Stimulated activated CD8-positive, alpha-beta memory T cell treated with anti-CD3 and anti-CD28 coated beads, Interleukin-15, amount 100 ng/mL, for 48 hours (primary cell): Measurements from ENCODE around the gene MFSD12.
"Not testable (repeated sequence)": the region's sequence is repeated elsewhere in the genome, so short reads cannot be mapped to it uniquely, and the experiment has no call there.

Source experiments
- DNase-seq, 2 donors: peaks; one replicate each; pipeline ENCODE4 v3.0.0-alpha.2; 2020; ENCODE audit warnings: low read depth in 2 of 2

Gene MFSD12

DNA sequence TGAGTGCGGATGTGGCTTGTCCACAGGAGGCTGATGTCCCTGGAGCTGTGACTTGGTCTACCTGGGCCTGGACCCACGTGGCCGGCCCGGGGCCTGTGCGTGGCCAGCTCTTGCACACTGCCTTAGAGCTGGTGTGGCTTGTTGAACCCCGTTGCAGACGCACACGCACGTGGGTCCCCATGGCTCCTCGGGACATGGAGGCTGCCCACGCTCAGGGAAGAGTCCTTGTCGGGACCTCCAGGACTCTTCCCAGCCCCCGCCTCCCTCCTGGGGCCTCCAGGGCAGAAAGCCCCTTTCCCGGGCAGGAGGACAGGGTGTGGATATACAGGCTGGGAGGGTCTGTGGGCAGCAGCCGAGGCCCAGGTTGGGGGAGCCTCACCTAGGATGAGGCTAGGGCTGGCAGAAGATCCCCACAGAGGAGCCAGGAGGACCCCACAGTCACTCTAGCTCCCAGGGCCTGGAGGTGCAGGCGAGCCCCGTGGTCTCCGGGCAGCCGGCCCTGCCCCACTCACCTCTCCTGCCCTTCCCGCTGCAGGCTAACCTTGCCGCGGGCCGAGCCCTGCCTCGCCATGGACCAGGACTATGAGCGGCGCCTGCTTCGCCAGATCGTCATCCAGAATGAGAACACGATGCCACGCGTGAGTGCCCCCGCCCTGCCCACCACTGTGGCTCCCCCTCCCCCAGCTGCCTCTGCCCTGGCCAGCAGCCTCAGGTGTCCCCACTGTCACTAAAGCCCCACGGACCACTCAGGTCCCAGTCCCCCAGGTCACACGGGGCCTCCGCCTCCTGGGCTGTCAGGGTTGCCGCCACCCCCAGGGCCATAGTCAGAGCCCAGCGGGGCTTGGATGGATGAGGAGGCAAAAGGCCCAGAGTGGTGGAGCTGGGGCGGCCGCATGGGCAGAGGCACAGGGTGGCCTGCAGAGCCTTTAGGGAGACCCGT lies 34.7 kb downstream of the MFSD12 start:
- no peak for DNase-seq

DNA sequence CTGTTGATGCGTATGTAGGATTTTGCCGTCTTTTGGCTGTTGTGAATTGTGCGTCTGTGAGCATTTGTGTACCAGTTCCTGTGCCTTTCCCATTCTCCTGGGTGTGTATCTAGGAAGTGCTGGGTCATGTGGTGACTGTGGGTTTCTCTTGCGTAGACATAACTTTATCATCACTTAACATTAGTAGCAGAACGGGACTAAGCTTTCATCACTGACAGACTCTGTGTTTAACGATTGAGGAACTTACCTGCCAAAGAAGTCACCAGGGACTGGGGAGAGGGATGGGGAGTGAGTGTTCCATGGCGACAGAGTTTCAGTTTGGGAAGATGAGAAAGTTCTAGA lies 36.3 kb downstream of the MFSD12 start:
- no peak for DNase-seq

- DNase-seq, result no peak
These were observed 37.0 kb downstream of the MFSD12 start for GRCh38 chr19:3520166-3521103.

GRCh38 chr19:3519126-3519525 lies 38.3 kb downstream of the MFSD12 start:
- DNase-seq, result no peak

DNA sequence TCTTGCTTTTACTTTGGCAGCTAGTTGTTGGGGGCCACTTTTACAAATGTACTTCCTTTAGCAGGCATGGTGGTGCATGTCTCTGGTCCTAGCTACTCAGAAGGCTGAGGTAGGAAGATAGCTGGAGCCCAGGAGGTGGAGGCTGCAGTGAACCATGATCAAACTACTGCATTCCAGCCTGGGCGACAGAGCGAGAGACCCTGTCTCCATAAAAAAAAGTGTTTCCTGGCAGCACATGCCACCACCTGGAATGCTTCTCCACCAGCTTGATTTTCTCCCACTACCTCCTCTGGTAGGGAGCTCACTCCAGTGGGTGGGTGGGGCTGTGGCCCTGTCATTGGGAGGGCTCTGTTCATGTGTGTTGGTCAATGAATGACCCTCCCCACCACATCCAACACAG lies 38.7 kb downstream of the MFSD12 start:
- DNase-seq, result no peak

DNA sequence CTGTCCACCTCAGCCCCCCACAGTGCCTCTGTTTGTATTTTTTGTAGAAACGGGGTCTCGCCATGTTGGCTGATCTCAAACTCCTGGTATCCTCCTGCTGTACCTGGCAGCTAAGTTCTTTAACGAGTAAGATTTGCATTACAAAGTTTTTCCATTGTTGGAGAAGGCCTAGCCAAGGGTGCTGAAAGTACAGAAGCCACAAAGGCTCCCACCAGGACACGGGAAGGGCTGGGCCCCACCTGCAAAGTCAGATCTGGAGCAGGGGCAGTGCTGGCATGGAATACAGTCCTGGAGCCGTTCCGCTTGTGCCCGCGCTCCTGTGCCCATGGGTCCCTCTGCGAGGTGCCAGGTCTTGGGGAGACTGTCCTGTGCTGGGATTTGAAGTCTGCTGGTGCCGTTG lies 39.1 kb downstream of the MFSD12 start:
- no peak for DNase-seq

GRCh38 chr19:3517638-3518037 lies 39.7 kb downstream of the MFSD12 start:
- no peak for DNase-seq

GRCh38 chr19:3516675-3517207 lies 40.6 kb downstream of the MFSD12 start:
- no peak for DNase-seq

DNA sequence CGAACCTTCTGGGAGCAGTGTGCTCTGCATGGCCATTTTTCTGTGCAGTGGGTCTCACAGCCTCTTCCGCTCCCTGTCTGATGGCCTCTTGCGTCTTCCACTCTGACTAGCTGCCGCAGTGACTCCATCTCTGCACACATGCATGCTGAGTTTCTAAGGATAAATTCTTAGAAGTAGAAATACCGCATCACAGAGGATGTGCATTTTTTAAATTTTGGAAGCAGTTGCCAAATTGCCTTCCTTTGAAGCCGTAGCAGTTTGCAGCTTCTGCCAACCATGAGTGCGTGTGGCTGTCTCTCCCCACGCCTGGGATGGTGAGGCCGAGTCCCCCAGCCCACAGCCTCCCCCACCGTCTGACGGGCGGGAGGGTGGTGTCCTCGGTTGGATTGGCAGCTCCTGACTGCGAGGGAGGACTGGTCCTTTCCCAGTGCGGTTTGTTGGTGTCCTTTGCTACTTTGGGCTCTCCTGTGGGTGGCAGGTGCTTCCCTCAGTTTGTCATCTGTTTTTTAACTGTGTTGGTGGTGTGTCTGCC lies 41.4 kb downstream of the MFSD12 start:
- no peak for DNase-seq

- DNase-seq, result no peak
These were observed 42.5 kb downstream of the MFSD12 start for GRCh38 chr19:3514930-3515329.

GRCh38 chr19:3513229-3514140 lies 43.9 kb downstream of the MFSD12 start:
- no peak for DNase-seq

DNA sequence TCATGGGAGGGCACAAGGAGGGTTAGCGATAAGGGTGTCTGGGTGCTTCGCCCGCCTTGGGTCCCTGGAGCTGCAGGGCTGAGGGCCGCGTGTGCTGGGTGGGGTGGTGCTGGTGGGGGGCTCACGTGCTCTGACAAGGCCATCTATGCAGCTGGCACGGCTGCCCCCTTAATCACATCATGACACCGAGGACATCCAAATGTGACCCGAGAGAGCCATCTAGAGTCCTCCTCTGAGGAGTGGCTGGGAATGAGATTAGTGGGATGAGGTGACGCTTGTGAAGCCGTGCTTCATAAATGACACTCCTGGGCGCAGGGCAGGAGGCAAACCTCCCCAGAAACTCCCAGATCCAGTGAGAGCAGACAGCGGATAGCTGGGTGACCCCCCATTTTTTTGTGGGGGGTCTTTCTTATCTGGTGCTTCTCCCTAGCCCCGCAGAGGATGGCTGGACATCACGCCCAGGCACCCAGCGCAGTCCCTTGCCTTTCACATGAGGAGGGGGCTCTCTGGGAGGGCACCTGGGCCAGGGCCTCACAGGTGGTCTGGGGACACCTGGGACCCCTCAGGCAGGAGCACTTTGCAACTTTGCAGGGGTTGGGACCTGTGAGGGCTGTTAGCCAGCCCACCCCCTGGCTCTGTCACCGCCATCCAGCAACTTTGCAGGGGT lies 44.7 kb downstream of the MFSD12 start:
- no peak for DNase-seq

- DNase-seq, result no peak
These were observed 45.7 kb downstream of the MFSD12 start for GRCh38 chr19:3511506-3512251.

DNA sequence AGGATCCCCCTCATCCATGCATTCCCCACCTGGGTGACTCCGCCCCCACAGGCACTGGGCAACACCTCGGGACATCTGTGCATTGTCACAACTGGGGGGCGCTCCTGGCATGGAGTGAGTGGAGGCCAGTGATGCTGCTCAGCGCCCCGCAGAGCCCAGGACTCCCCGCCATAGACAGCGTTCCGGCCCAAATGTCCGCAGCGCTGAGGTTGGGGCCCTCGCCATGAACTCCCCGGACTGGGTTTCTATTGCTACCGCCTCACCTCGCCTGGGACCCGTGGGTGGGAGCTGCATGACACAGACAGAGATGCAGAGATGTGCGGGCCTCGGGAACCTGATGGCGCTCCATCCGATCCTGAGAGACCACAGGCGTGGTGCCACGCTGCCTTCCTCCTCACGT lies 46.7 kb downstream of the MFSD12 start:
- no peak for DNase-seq

DNA sequence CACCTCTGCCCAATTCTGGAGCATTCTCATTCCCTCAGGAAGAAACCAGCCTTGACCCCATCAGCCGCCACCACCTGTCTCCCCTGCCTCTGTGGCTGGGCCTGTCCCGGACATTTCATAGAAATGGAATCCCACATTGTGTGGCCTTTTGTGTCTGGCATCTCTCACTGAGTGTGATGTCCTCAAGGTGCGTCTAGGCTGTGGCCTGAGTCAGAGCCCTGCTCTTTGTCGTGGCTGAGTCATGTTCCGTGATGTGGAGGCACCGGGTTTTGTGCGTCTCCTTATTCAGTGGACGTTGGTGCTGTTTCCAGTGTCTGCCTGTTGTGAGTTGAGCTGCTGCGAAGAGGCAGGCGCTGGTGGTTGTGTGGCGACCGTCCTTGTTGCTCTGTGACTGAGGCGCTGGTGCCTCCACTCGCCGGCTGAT lies 47.8 kb downstream of the MFSD12 start:
- peak in 1 of 2 donors; percentile 41 for DNase-seq

DNA sequence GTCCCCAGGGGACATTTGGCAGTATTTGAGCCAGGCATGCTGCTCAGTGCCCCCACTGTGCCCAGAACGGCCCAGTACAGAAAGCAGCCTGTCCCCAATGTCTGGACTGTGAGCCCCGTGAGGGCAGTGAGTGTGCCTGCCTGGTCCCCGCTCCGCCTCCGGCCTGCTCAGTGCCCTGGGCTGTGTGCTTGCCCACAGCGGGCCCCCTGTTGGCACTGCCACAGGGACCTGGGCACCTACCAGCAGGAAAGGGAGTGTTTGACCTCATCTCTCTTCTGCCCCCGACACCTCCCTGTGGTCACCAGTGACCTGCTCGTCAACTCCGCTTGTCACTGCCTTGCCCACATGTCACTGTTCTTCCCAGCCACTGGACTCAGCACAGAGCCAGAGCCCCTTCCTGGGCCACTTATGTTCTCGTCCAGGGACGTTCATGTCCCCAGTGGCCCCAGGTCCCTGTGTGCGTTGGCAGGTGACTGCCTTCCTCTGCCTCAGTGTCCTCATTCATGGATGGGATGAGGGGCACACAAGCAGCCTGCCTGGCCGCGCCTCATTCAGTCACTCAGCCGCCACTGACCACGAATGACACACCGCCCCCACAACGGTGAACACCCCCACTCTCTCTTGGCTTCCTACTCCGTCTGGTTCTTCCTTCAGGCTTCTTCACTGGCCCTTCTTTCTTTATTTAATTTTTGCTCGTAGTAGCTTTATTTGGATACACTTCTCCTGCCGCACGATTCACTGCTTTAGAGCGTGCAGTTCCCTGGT lies 48.4 kb downstream of the MFSD12 start:
- no peak for DNase-seq

- not testable (repeated sequence) for DNase-seq
These were observed 49.2 kb downstream of the MFSD12 start for GRCh38 chr19:3508121-3508661.

GRCh38 chr19:3507371-3508120 lies 49.8 kb downstream of the MFSD12 start:
- no peak for DNase-seq
